HG02852 (cell line): ENCODE data around the gene MATN3.

Experiments
- ATAC-seq: cut with Tn5 transposase; IDR thresholded peaks from one replicate; pipeline ENCODE4 v1.9.1; 2021; ENCODE audit warnings: mild to moderate bottlenecking, moderate library complexity; ENCODE audit not compliant: unreplicated experiment

The MATN3 gene

DNA sequence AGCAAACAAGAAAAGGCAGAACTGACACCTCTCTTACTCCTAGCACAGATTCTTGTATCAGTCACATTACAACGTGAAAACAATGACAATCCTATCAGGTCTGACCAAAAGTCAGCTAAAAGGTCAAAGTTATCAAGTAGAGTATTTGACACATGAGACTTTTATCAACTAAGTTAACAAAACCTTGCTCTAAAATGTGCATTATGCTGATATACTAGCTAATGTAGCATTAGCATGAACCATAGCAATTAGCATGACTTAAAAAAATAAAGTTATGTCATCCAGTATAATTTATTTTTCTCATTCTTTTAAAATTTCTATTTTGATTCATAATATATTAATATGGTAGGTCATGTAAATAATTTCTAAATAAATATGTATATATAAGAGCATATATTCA, 69.3 kb downstream of the MATN3 start:
- ATAC-seq, result no peak

DNA sequence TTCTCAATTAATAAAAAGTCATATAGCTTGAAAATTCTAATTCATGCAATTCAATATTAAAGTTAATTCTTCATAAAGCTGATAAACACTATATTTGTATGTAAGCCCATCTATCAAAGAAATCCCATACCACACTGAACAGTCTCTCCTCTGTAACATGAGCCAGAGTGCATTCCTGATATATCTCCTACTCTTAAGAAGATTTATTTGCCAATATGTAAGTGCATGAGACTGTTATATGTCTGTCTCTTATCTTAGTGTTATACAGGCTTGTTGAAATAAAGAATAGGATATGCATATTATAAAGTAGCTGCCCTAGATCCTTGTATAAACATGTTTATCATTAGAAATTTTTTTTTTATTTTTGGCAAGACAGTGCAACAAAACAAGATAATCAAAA, 70.3 kb downstream of the MATN3 start:
- ATAC-seq, result no peak
